DMS 273 (cell line): ENCODE results near the gene TMEM240.
A peak's percentile ranks its signal among the peaks of the same experiment; 100 is the strongest.
"Not testable (repeated sequence)": the region's sequence is repeated elsewhere in the genome, so short reads cannot be mapped to it uniquely, and the experiment has no call there.

ENCODE experiments used
- DNase-seq: peaks from one replicate; lab custom pipeline; 2025; ENCODE audit not compliant: unreplicated experiment; lab: John Stamatoyannopoulos, UW

The TMEM240 gene

DNA sequence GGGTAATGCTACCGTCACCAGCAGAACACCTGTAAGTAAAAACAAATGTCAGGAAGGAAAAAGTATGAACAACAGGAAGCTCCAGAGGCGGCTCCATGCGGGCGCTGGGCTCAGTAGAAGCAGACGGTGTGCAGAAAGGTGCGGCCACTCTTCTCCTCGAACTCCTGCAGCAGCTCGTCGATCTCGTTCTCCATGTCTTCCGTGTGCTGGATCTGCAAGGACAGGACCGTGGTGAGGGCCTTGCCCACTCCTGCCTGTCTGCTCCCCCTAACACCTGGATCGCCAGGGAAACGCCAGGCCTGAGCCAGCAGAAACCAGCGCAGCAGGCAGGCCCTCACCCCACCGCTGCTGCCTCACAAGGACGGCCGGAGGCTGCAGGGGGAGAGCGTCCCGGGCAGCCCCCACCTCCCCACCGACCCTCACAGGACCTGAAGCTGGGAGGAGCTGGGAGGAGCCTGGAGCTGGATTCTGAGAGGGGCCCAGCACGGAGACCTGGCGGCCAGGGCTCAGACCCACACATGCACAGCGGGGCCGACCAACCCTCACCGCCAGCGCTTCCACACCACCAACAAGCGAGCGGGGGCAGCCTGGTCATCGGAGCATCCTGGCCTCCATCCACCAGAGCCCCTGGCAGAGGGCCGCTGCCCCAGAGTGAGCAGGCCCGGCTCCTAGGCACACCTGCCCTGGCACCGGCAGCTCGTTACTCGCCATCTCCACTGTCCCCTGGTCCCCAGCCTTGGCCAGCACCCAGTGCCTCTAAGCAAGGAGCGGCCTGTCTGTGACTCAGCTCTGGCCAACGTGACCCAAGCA, 1.7 kb upstream of the TMEM240 start:
- no peak for DNase-seq

DNA sequence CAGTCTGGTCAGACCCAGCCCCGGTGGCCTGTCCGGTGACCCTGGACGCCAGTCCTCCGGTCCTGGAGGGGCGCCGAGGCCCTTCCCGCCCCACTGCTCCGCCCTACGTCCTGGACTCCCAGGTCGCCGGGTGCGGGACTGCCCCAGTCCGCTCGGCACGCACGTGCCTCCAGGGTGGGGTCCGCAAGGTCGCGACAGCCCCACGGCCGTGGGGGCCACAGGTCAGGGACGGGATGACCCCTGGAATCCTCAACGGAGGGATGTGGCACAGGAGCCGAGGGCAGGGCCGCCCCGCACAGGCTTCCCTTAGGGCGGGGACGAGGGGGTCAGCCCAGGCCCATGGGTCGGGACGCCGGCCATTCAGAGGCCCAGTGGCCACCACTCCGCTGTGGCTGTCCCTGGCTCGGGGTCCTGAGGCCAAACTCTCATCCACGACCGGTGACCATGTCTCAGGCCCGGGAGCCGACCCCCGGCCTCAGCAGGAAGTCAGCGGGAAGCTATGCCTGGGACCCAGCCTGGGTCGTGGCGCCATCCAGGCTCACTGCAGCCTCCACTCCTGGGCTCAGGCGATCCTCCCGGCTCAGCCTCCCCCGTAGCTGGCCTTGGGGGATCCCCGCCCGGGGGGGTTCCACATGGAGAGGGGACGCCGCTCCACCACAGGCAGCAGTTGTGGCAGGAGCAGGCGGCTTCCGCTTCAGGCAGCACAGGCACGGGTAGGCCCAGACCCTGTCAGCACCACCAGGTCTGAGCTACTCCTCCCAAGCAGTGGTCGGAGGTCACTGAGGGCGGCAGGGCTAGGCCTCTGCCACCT, 599 bp upstream of the TMEM240 start:
- no peak for DNase-seq

DNA sequence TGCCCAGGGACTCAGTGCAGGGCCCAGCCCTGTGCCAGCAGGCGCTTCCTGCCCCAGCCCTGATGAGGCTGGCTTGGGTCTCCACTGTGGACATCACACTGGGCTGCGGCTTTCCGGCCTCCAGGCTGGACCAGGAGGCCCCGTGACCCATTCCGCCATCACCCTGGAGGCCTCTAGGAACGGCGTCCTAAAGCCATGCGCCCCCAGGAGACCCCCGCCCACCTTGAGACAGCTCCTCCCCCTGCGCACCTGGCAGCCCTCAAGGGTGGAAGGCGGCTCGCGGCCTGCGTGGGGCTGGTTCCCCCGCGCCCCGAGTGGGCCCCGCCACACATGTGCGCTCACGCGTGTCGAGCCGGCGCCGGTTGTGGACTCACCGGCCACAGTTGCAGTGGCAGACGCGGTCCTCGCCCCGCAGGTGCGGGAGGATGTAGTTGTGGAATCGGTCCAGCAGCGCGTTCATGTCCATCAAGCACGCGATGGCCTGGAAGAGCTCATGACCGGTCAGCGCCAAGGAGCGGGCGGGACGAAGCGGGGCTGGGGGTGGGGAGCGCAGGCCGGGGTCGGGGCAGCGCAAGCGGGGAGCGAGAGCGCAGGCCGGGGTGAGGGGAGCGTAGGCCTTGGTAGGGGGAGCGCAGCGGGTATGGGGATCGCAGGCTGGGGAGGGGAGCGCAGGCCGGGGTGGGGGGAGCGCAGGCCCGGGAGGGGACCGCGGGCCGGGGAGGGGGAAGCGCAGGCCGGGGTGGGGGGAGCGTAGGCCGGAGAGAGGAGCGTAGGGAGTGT, 924 bp downstream of the TMEM240 start:
- DNase-seq: no peak

DNA sequence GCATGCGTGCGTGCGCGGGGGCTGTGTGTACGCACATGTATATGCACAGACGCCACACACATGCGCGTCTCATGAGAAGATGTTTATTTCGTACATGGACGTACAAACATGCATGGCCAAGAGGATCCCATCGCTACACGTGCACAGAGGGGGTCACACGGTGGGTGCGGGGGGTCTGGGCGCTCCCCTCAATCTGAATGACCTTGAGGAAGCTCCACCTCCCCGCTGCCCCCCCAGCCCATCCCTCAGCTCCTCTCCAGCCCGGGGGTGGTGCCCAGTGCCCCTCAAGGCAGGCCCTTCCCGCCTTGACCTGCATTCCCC, 1.5 kb downstream of the TMEM240 start:
- DNase-seq: no peak

DNA sequence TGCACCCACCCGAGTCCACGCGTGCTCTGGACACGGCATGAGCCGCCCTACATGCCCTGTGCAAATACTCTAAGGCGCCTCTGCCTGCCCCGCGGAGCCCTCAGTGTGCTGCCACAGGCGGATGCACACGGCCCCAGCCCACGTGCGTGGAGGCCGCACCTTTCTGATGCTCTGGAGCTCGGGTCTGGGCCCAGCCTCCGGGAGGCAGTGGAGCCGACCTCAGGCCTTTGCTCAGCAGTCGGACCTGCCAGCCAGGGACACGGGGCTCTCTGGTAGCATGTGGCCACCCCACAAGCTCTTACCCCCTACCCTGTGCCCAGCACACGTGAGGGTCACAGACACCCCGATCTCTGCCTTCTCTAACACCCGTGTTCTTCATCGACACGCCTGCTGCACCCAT, 2.1 kb downstream of the TMEM240 start:
- DNase-seq: no peak

DNA sequence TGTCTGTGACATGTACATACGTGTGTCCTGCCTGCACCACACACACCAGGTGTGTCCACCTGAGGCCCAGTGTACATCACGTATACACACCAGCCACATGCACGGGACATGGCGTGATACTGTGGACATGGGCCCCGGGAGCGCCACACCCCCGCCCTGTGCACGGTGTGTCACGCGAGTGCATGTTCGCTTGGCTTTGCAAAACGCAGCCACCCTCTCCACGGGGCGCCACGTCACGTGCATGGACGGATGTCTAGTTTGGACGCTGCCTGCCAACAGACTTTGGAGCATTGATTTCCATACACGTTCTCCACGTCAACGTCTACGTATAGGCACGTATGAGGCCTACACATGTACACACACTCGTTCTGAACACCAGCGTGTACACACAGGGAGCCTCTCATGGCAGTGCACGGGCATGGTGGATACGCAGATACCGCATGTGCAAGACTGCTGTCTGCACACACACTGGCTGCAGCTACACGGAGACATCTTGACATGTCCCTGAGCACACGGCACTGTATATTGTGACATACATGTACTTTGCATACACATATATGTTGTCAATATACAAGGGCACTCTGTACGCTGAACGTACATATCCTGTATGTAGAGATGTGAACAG, 2.7 kb downstream of the TMEM240 start:
- DNase-seq: no peak

DNA sequence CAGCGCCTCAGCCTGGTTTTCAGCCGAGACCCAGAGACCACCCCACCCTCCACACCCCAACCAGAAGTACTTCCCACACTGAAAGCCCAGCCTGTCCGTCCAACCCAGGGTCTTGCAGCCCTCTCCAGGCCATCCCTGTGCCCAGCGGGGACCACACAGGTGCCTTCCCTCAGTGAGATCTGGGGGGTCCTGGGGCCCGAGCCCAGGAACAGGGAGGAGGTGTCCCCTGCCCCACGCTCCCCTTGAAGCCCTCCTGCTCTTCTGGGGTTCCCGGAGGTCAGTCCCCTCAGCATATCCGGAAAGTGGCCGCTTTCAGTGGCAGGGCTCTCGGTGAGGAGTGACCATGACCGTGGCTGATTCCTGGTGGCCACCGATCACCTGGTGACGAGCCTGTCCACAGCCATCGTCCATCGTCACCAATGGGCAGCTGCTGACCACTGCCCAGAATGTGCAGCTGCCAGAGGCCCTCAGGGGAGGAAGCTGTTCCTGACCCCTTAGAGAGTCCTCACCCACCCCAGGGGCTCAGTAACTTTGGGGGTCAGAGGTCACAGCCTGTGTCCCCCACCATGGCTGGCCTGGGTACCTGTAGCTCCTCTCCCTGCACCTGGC, 3.4 kb downstream of the TMEM240 start:
- DNase-seq: no peak

DNA sequence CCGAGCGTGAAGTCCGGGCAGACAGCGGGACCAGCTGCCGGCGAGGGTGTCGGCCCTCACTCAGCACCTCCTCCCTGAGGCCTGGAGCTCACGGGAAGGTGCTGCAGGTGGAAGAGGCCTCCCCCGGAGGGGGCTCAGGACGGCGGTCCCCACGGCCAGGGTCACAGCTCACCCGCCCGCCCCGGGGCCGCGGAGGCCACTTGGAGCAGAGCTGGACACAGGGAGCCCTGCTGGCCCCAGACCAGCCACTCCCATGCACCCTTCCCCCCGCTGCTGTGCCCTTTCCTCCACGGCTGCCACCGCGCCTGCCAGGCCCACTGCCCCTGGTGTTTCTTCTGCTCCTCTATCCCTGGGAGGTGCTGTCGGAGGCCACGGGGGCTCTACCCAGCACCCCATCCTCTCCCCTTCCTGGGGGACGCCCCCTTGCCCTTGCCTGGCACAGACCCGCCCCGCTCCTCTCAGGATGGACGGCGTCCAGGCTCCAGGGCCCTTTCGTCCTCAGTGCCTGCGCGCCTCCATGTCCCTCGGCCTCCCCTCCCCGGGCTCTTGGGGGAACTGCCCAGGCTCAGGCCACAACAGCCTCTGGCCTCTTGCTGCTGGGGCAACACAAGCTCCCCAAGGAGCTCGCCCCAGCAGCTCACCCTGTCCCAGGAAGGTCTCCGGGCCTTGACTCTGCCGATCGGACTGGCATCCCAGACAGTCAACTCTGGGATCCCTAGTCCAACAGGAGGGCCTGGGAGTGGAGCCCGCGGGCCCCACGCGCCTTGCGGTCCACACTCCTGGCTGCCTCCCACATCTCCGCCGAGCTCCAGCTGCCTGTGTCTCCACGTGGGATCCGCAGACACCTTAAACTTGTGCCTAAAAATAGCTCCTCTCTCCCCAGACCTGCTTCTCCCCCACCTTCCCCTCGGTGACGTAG, 4.1 kb downstream of the TMEM240 start:
- DNase-seq: peak; percentile 45

DNA sequence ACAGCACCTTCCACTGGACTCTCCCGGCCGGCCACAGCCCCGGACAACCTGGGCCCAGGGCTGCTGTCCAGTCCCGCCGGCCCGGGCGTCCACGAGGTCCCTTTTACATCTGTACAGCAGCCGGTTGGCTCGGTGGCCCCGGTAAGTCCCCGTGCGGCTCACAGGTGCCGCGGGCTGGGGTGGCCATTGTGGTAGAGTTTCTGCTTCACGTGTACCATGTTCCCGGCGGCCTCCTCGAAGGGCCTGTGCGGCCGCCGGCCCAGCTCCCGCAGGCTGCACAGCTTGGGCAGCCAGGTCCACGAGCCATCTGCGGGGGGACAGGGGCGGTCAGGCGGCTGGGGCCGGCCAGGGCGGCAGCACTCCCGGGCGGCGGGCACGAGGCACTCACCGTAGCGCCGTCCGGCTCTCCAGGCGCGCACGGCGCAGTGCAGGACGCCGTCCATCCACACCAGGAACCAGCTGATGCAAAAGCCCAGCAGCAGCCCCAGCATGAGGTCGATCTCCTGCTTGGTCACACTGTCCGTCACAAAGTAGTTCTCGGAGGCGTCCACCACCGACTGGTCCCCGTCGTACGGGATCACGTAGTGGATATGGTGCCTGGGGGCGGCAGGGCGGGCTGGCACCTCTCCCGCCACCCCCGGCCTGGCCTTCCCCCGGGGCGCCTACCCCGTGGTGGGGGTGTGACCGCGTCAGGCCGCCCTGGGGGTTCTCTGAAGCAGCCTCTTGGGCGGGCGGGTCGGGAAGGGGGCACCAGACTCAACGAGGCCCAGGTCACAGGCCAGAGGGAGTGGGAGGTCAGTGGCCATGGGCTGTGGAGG, 5.0 kb downstream of the TMEM240 start:
- DNase-seq: no peak

DNA sequence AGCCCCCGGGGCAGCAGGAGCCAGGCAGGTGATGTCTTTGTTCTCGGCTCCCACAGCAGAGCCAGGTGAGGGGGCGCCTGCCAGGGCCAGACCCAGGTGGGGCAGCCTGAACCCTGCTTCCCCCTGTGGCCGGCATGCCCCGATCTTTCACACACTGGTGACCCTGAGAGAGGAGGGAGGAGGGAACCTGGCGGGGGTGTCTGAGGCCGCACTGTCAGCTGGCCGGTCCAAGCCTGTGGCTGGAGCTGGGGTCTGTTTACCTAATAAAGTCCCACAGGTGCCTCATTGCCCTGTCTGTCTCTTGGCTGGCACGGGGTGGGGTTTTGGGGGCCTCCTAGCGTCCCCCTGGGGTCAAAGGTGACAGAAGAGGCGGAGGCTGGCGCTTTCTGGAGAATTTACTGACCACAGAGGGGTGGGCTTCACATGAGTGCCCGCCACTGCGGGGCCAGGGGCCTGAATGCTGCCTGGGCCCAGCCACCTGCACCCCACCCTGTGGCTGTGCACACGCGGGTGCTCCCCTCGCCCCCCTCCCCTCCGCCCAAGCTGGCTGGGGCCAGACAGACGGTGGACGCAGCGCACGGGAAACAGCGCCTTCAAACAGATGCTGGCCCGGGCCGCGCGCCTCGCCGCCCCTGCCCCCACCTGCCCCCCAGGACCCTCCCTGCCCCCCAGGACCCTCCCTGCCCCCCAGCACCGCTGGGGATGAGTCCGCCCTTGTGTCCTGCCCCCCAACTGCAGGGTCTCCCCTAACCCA, 5.8 kb downstream of the TMEM240 start:
- no peak for DNase-seq

DNA sequence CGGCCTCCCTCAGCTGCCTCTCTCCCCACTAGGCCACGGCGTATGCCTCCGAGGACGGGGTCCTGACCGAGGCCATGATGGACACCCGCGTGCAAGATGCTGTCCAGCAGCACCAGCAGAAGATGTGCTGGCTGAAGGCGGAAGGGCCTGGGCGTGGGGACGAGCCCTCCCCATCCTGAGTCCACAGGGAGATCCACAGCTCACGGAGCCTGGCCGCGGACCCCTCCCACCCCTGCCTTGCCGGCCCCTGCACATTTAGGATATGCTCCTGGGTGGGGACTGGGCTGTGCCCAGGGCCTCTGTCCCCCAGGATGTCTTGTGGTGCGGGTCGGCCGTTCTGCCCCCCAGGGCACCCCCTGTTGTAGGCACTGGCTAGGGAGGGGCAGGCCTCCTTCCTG, 6.5 kb downstream of the TMEM240 start:
- not testable (repeated sequence) for DNase-seq

DNA sequence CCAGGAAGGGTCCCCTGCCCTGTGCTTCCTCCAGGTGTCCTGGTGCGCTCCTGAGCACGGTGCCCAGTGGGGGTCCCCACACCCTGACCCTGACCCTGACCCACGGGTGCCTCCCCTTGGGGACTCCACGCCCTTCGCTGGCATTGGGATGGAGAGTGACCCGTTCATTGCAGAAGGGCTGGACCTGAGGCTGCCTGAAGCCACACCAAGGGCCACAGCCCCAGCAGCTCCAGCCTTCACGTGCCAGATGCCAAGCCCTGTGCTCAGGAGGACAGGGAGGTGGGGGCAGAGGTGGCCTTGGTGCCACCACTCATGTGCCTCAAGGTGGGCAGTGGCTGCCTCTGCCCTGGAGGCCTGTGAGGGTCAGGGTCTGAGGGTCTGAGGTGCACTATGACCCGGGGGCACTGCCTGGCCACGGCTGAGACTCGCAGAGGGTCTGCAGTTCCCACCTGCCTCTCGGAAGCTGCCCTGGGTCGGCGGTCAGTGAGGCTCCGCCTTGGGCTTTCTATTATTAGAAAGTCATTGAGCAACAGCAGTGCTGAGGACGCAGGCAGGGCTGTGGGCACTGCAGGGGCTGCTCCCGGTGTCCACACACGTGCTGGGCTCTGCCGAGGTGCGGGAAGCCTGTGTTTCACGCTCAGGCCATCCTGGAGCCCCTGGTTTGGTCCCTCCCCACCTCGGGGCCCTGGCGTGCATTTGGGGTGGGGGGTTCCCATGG, 7.1 kb downstream of the TMEM240 start:
- DNase-seq: not testable (repeated sequence)

DNA sequence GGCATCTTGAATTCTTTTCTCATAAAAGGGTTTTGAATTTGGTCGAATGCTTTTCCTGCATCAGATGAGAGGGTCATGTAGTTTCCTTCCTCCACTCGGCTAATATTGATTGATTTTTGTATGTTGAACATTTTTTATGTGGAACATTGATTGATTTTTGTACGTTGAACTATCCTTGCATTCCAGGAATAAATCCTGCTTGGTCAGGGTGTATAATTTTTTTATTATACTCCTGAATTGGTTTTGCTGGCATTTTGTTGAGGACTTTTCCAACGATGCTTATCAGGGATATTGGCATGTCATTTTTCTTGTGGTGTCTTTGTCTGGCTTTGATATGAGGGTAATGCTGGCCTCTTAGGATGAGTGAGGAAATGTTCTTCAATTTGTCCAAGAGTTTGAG, 8.5 kb downstream of the TMEM240 start:
- DNase-seq: no peak

DNA sequence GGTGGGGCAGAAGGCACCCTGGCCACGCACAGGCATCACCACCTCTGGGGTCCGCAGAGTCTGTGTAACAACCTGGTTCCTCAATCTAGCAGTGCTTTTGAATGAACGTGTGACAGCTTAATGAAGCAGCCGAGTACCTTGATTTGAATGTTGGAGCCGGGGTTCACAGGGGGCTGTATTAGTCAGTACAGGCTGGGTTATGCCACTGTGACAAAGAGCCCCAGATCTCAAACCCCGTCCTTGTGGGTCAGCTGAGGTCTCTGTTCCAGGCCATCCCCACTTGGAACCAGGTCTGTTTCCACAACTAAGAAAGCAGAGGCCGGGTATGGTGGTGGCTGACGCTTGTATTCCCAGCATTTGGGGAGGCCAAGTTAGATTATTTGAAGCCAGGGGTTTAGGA, 10.5 kb downstream of the TMEM240 start:
- DNase-seq: no peak

DNA sequence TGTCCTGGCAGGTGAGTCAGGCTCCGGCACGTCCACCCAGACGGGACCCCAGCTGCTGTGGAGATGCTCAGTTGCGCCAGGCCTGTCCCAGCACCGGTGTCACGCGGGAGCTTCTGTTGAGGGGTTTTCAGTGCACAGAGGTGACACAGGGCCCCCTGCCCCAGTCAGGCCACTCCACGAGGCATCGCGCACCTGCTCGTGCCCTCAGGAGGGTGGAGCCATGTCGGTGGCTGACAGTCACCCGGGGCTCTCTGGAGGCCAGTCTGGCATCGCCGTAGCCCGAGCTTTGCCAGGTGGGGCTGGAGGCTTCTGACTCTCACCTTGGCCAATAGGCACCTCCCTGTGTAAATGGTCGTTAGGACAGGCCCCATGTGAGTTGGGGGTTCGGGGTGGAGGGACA, 11.1 kb downstream of the TMEM240 start:
- no peak for DNase-seq

DNA sequence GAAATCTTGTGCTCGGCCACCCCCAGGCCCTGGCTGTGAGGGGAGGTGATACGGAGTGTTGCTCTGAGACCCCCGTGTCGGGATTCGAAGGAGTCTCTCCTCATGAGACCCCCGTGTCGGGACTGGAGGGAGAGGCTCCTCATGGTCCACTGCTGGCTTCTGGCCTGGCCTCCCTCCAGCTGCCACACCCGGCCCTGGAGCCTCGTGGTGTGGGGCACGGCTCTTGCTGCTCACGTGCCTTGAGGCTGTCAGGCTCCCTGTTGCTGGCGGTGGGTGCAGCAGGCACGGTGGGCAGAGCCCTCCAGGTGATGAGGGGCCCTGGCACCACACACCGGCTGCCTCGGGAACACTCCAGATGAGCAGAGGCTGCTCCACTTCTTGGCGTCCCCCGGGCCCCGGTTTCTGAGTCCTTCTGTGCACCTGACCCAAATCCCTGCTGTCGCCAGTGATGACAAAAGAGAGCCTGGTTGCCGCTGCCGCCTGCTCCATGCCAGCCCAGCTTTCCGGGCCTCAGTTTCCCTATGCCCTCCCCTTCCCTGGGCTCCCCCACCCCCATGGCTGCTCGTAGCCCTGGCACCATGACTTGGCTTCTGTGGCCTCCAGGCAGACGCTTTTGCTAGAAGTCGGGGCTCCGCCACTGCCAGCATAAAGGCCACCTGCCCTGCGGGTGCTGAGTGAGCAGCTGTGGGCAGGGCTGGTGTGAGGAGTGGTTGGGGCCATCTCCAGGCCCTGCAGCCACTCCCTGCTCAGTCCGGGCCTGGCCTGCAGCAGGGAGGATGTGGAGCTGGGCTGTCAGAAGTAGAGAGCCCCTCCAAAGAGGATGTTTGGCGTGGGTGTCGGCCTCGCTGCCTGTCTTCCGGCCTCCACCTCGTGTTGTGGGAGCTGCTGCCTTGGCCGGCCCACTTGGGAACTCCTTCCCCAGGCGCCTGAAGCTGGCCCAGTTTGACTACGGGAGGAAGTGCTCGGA, 11.8 kb downstream of the TMEM240 start:
- no peak for DNase-seq
